Upper lobe of left lung (tissue), 4 donors: Measurements from ENCODE around the gene DCBLD1.

Source experiments
- POLR2A ChIP-seq, 4 donors: fragments of 450-650 bp; IDR thresholded peaks; one replicate each; pipeline ENCODE4 v1.5.1; 2016 to 2017; ENCODE audit warnings: antibody characterized with exemption in 4 of 4, mild to moderate bottlenecking in 2 of 4
- POLR2AphosphoS5 ChIP-seq, 2 donors: sonication (generic); formaldehyde crosslinking; IDR thresholded peaks; one replicate each; pipeline ENCODE4 v1.5.1; 2017; ENCODE audit warnings: antibody characterized with exemption in 2 of 2

- TF ChIP-seq POLR2A (IDR thresholded peaks at IDR 0.05) (no peak), POLR2AphosphoS5 (IDR thresholded peaks at IDR 0.05) (no peak)
These were observed 33.6 kb upstream of the DCBLD1 start for GRCh38 chr6:117448732-117449485.
